Measurements from ENCODE around the gene S100A9.
"Not testable (repeated sequence)": the region's sequence is repeated elsewhere in the genome, so short reads cannot be mapped to it uniquely, and the experiment has no call there.

Gene S100A9

GRCh38 chr1:153389973-153390879 is 32.6 kb downstream of the S100A9 start:
- DNase-seq (ENCODE audit: low spot score): no peak

- DNase-seq (ENCODE audit: low spot score): peak; percentile 29
Measured at GRCh38 chr1:153390938-153391710, 33.5 kb downstream of the S100A9 start, which contains the start of gene S100A8. TSS of gene S100A8 (minus strand) at chr1:153391073. CDS start at chr1:153390535, 538 bp downstream.

GRCh38 chr1:153392258-153392657 is 34.6 kb downstream of the S100A9 start:
- no peak for DNase-seq (ENCODE audit: low spot score)

GRCh38 chr1:153392822-153393221 is 35.2 kb downstream of the S100A9 start:
- no peak for DNase-seq (ENCODE audit: low spot score)

- no peak for DNase-seq (ENCODE audit: low spot score)
Measured at GRCh38 chr1:153393926-153394325, 36.3 kb downstream of the S100A9 start.

- DNase-seq (ENCODE audit: low spot score): no peak
Measured at GRCh38 chr1:153394391-153394790, 36.7 kb downstream of the S100A9 start.

GRCh38 chr1:153395136-153395685 is 37.6 kb downstream of the S100A9 start:
- DNase-seq (ENCODE audit: low spot score): no peak

GRCh38 chr1:153395776-153396175 is 38.1 kb downstream of the S100A9 start:
- DNase-seq (ENCODE audit: low spot score): no peak

- DNase-seq (ENCODE audit: low spot score): no peak
Measured at GRCh38 chr1:153396461-153396860, 38.8 kb downstream of the S100A9 start.

GRCh38 chr1:153397051-153397923 is 39.6 kb downstream of the S100A9 start:
- DNase-seq (ENCODE audit: low spot score): no peak

GRCh38 chr1:153397924-153398651 is 40.4 kb downstream of the S100A9 start:
- no peak for DNase-seq (ENCODE audit: low spot score)

GRCh38 chr1:153399401-153400055 is 41.9 kb downstream of the S100A9 start:
- no peak for DNase-seq (ENCODE audit: low spot score)

GRCh38 chr1:153400244-153400643 is 42.6 kb downstream of the S100A9 start:
- DNase-seq (ENCODE audit: low spot score): no peak

GRCh38 chr1:153401461-153401860 is 43.8 kb downstream of the S100A9 start:
- DNase-seq (ENCODE audit: low spot score): no peak

- no peak for DNase-seq (ENCODE audit: low spot score)
Measured at GRCh38 chr1:153402226-153402625, 44.6 kb downstream of the S100A9 start.

- no peak for DNase-seq (ENCODE audit: low spot score)
Measured at GRCh38 chr1:153403421-153404085, 45.9 kb downstream of the S100A9 start.

- DNase-seq (ENCODE audit: low spot score): no peak
Measured at GRCh38 chr1:153404086-153404635, 46.5 kb downstream of the S100A9 start.

GRCh38 chr1:153404768-153405167 is 47.1 kb downstream of the S100A9 start:
- DNase-seq (ENCODE audit: low spot score): no peak

GRCh38 chr1:153405825-153406599 is 48.4 kb downstream of the S100A9 start:
- not testable (repeated sequence) for DNase-seq (ENCODE audit: low spot score)
